ENCODE measurements around the gene BMX.

DNA sequence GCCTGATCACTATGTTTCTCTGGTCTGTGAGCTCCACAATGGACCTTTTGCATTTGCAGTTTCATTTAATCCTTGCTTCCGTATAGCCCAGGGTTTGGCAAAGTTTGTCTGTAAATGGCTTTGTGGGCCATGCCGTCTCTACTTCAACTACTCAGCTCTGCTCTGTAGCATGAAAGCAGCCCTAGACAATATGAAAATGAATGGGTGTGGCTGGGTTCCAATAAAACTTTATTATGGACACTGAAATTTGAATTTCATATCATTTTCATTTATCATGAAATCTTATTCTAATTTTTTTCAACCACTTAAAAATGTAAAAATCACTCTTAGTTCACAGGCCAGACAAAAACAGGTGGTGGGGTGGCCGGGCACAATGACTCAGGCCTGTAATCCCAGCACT lies 58.6 kb downstream of the BMX start:
- TF ChIP-seq CTCF (conservative IDR thresholded peaks at IDR 0.05 in 1 of 2, IDR thresholded peaks at IDR 0.05 in 1 of 2; ENCODE audit: low read depth in 1 of 2, low read length in 2 of 2) (no peak), EZH2 (IDR thresholded peaks at IDR 0.05; ENCODE audit: low read length, missing control alignments) (no peak)
